GM23338 (cell line): ENCODE measurements around the gene EYA3.
A peak's percentile ranks its signal among the peaks of the same experiment; 100 is the strongest.

Experiments used
- CTCF ChIP-seq, 2 experiments: fragments of 200-600 bp in 1 of 2; sonication (generic) in 1 of 2; conservative IDR thresholded peaks; 2 replicates each; pipeline versions ENCODE4 v1.5.1 to v1.6.1; 2016 to 2017; ENCODE audit warnings: antibody characterized with exemption in 2 of 2, low read depth in 2 of 2, mild to moderate bottlenecking in 2 of 2, moderate library complexity in 1 of 2
- EZH2 ChIP-seq: fragments of 200-600 bp; sonication (generic); IDR thresholded peaks from one replicate; pipeline ENCODE4 v1.8.0; 2017; ENCODE audit warnings: antibody characterized with exemption, mild to moderate bottlenecking, low read depth; ENCODE audit not compliant: unreplicated experiment
- EZH2phosphoT487 ChIP-seq: fragments of 200-600 bp; sonication (generic); IDR thresholded peaks from one replicate; pipeline ENCODE4 v1.8.1; 2018; ENCODE audit warnings: antibody characterized with exemption; ENCODE audit not compliant: unreplicated experiment
- JUNB ChIP-seq: IDR thresholded peaks from one replicate; pipeline ENCODE4 v1.6.1; 2016; ENCODE audit warnings: antibody characterized with exemption; ENCODE audit not compliant: unreplicated experiment
- POLR2AphosphoS5 ChIP-seq: IDR thresholded peaks from 2 replicates; pipeline ENCODE4 v1.6.1; 2016; ENCODE audit warnings: antibody characterized with exemption, low read depth
- ZNF114 ChIP-seq: fragments of 250-450 bp; sonication (Bioruptor Pico); IDR thresholded peaks from 2 replicates; pipeline ENCODE4 v1.5.0; 2020; ENCODE audit warnings: mild to moderate bottlenecking, moderate library complexity

- no peak for TF ChIP-seq JUNB
- TF ChIP-seq ZNF114 (CRISPR knock-in tag): no peak
- TF ChIP-seq CTCF (conservative IDR thresholded peaks at IDR 0.05; ENCODE audit: low read depth in 2 of 2): peak; percentile 36 to 50; a peak in 3 of 4 replicates
- TF ChIP-seq POLR2AphosphoS5: no peak
- TF ChIP-seq EZH2: no peak
- no peak for TF ChIP-seq EZH2phosphoT487
These were observed 160.0 kb downstream of the EYA3 start for GRCh38 chr1:27928216-27928954.
